Stimulated activated naive CD8-positive, alpha-beta T cell treated with anti-CD3 and anti-CD28 coated beads, Interleukin-15, Interleukin-2, amounts not matched to agents 100 ng/mL and 50 ng/mL, for 24 hours (primary cell): ENCODE measurements around the gene KRTAP19-4.

Experiments used
- H3K27ac Mint-ChIP-seq: one replicate; pipeline ENCODE4 v1.8.0; 2021; ENCODE audit warnings: mild to moderate bottlenecking, mixed read lengths
- H3K27me3 Mint-ChIP-seq: one replicate; pipeline ENCODE4 v1.8.0; 2021; ENCODE audit warnings: mixed read lengths
- H3K36me3 Mint-ChIP-seq: one replicate; pipeline ENCODE4 v1.8.0; 2021; ENCODE audit warnings: low read depth, mixed read lengths
- H3K4me1 Mint-ChIP-seq: one replicate; pipeline ENCODE4 v1.8.0; 2021; ENCODE audit warnings: low read depth, mixed read lengths
- H3K4me3 Mint-ChIP-seq: one replicate; pipeline ENCODE4 v1.8.0; 2021; ENCODE audit warnings: mild to moderate bottlenecking, mixed read lengths
- H3K9me3 Mint-ChIP-seq: one replicate; pipeline ENCODE4 v1.8.0; 2021; ENCODE audit warnings: mixed read lengths

The KRTAP19-4 gene

DNA sequence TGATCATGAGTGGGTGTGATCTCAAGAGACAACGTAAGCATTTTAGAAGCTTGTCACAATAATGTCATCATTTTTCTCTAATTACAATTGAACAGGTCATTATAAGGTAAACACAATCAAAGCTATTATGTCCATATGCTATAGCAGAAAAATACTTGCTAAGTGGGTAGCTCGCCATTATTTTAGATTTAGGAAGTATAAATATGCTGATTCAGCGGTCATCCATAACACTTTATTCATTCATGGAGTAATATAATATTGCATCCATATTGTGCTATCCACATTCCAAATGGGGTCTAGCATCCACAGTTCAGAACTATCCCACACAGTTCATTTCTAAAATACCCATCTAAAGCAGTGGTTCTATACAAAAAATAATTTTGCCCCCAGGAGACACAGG, 48.5 kb downstream of the KRTAP19-4 start:
- H3K4me3 Mint-ChIP-seq: no peak overlapping the region
- H3K27ac Mint-ChIP-seq: no peak overlapping the region
- no peaks in the 10 kb centered on the region for H3K4me1 Mint-ChIP-seq
- H3K9me3 Mint-ChIP-seq: no peaks in the 10 kb centered on the region
- H3K36me3 Mint-ChIP-seq: no peaks in the 10 kb centered on the region
- H3K27me3 Mint-ChIP-seq: no peaks in the 10 kb centered on the region

DNA sequence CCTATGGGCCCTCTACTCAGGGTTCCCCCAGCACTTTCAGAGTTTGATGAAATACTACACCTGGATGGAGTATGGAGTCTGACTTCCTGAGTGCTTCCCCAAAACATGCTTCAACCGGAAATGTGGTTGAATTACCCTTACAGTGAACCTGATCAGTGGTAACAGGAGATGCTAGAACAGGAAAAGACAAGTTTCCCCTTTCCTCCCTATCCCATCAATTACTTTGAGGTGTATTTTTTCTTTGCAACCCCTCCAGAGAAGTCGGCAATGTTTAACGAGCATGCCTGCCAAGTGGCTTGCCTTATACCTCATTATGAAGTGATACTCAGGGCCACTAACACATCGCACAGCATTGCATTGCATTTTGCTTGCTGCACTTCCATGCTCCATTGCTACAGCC, 49.9 kb downstream of the KRTAP19-4 start:
- Mint-ChIP-seq H3K9me3 (no peaks in the 10 kb centered on the region), H3K27ac (no peak overlapping the region), H3K4me3 (no peak overlapping the region), H3K4me1 (no peaks in the 10 kb centered on the region), H3K36me3 (no peaks in the 10 kb centered on the region), H3K27me3 (no peaks in the 10 kb centered on the region)
